GM12878 (cell line): ENCODE measurements around the gene SSBP2. TPM values are rescaled to one million over a fixed set of nuclear protein-coding genes. Genes with fewer than 3 reads are reported as not detected.

ENCODE experiments used
- ATAC-seq: fragments of 200-7000 bp; cut with Tn5 transposase; 3 replicates; pipeline ENCODE4 v1.9.1; 2020; ENCODE audit warnings: mild to moderate bottlenecking, moderate library complexity
- BruUV-seq: library from RNA; stranded (reverse); fragments of 400-500 nt; replicated peaks from 2 replicates; lab custom pipeline; 2021; lab: Mats Ljungman, UMichigan
- CTCF ChIA-PET: fragments of 300-600 bp; sonication (Branson Sonifier 250); formaldehyde crosslinking; extraction: SDS; loops from one replicate; lab custom pipeline; 2021; ENCODE audit warnings: inconsistent platforms; lab: Yijun Ruan, JAX
- POLR2A ChIA-PET: fragments of 350-600 bp; formaldehyde crosslinking; extraction: SDS; loops from one replicate; lab custom pipeline; 2021; ENCODE audit warnings: inconsistent platforms; lab: Charles Lee
- RAD21 ChIA-PET: fragments of 300-600 bp; sonication (Branson Sonifier 250); formaldehyde crosslinking; loops from one replicate; lab custom pipeline; 2023; ENCODE audit warnings: antibody characterized with exemption; ENCODE audit not compliant: unreplicated experiment; lab: Charles Lee
- SMC1A ChIA-PET: fragments of 300-600 bp; sonication (Branson Sonifier 250); formaldehyde crosslinking; loops from one replicate; lab custom pipeline; 2023; ENCODE audit not compliant: unreplicated experiment, uncharacterized antibody; lab: Charles Lee
- DNase-seq: peaks from one replicate; pipeline ENCODE4 v3.0.0-alpha.2; 2011; ENCODE audit warnings: low read depth, low spot score
- FAIRE-seq: peaks from 3 replicates; lab custom pipeline; 2011; peaks lifted over from hg19 to GRCh38; lab: Jason Lieb, UNC
- H2AFZ ChIP-seq: 2 replicates; pipeline ENCODE4 v1.6.0; 2011; ENCODE audit warnings: low read depth, low read length, control low read depth; ENCODE audit not compliant: control insufficient read depth
- H3K27ac ChIP-seq: 2 replicates; pipeline ENCODE4 v1.5.1; 2011; ENCODE audit warnings: control low read depth; ENCODE audit not compliant: control insufficient read depth, insufficient read depth
- H3K27me3 ChIP-seq, 2 experiments: replicated peaks in 1 of 2; 2 replicates each; pipeline versions ENCODE4 v1.6.0 to v1.6.1; 2011; ENCODE audit warnings: low read length in 1 of 2; ENCODE audit not compliant: control insufficient read depth in 2 of 2, insufficient read depth in 2 of 2
- H3K36me3 ChIP-seq, 2 experiments: 2 replicates each; pipeline ENCODE4 v1.5.1; 2011; ENCODE audit warnings: low read length in 1 of 2; ENCODE audit not compliant: control insufficient read depth in 2 of 2, insufficient read depth in 2 of 2
- H3K4me1 ChIP-seq: 2 replicates; pipeline ENCODE4 v1.6.1; 2011; ENCODE audit warnings: mild to moderate bottlenecking, low read length, moderate library complexity, mixed read lengths; ENCODE audit not compliant: control insufficient read depth, insufficient read depth
- H3K4me2 ChIP-seq: 2 replicates; pipeline ENCODE4 v1.6.0; 2011; ENCODE audit warnings: control low read depth; ENCODE audit not compliant: control insufficient read depth, insufficient read depth
- H3K4me3 ChIP-seq: fragments of 200-600 bp; sonication (generic); 2 replicates; pipeline ENCODE4 v1.5.1; 2016
- H3K79me2 ChIP-seq: 2 replicates; pipeline ENCODE4 v1.6.0; 2011; ENCODE audit warnings: low read length; ENCODE audit not compliant: control insufficient read depth, insufficient read depth
- H3K9ac ChIP-seq: 2 replicates; pipeline ENCODE4 v1.8.0; 2011; ENCODE audit warnings: low read length, control low read depth, mixed read lengths; ENCODE audit not compliant: control insufficient read depth, insufficient read depth
- H3K9me3 ChIP-seq: replicated peaks from 3 replicates; pipeline ENCODE4 v1.5.1; 2011; ENCODE audit warnings: mild to moderate bottlenecking, low read length; ENCODE audit not compliant: control insufficient read depth, insufficient read depth
- H4K20me1 ChIP-seq: 2 replicates; pipeline ENCODE4 v1.6.0; 2011; ENCODE audit not compliant: control insufficient read depth, insufficient read depth
- EED ChIP-seq: sonication (generic); IDR thresholded peaks from 2 replicates; pipeline ENCODE4 v1.6.1; 2016; ENCODE audit warnings: antibody characterized with exemption, low read depth
- FOXM1 ChIP-seq: IDR thresholded peaks from 2 replicates; pipeline ENCODE4 v1.6.1; 2012; ENCODE audit warnings: low read depth, mild to moderate bottlenecking, inconsistent platforms, low read length, moderate library complexity
- GATAD2B ChIP-seq: fragments of 450-650 bp; conservative IDR thresholded peaks from 2 replicates; pipeline ENCODE4 v1.6.1; 2017; ENCODE audit warnings: low read depth, mild to moderate bottlenecking, moderate library complexity
- NR2F1 ChIP-seq: fragments of 450-650 bp; conservative IDR thresholded peaks from 2 replicates; pipeline ENCODE4 v1.6.1; 2017; ENCODE audit warnings: mild to moderate bottlenecking
- POLR2AphosphoS2 ChIP-seq: IDR thresholded peaks from 2 replicates; pipeline ENCODE4 v1.6.1; 2011; ENCODE audit warnings: low read depth, mild to moderate bottlenecking, low read length, improper control_type of control experiment, moderate library complexity
- WRNIP1 ChIP-seq: IDR thresholded peaks from 2 replicates; pipeline ENCODE4 v1.6.1; 2011; ENCODE audit warnings: low read depth, low read length, improper control_type of control experiment, borderline replicate concordance
- WGBS: methylation state at CpG from one replicate; pipeline ENCODE4 v1.1.6; 2016; ENCODE audit warnings: low lambda C conversion rate; ENCODE audit not compliant: insufficient replicate concordance, insufficient coverage; ENCODE audit errors: missing lambda C conversion rate; 5-methylcytosine and 5-hydroxymethylcytosine counted together
- in situ Hi-C: fragments of 300-500 bp; cut with MboI; formaldehyde crosslinking; loops from 9 replicates; pipeline ENCODE4 v1.14.3; 2018; ENCODE audit warnings: mixed read lengths
- intact Hi-C: fragments of 100-400 bp; cut with micrococcal nuclease; formaldehyde crosslinking; loops from one replicate; pipeline ENCODE4 v1.14.2; 2022; ENCODE audit not compliant: unreplicated experiment
- polyA plus RNA-seq, 11 experiments: library from polyadenylated mRNA; depleted of rRNA in 4 of 11; unstranded in 6 of 11; stranded (reverse) in 5 of 11; fragments of >200 nt; fragmentation: Nextera tagmentation in 4 of 11; fragmentation: Illumina TruSeq in 1 of 11; extraction: Ambion mirVana in 4 of 11; extraction: Trizol in 1 of 11; gene quantifications; 1 replicate in 1 of 11; 2 replicates in 10 of 11; pipeline versions ENCODE4 v1.2.1 to v1.2.3, GENCODE V29; 2011 to 2016; ENCODE audit warnings: inconsistent platforms in 2 of 11, missing spikeins in 2 of 11, low read depth in 1 of 11
- total RNA-seq, 4 experiments: library from RNA; depleted of rRNA in 3 of 4; stranded (reverse); fragments of >200 nt in 3 of 4; fragmentation: Illumina TruSeq in 1 of 4; extraction: Trizol in 1 of 4; gene quantifications; 2 replicates each; pipeline versions ENCODE4 v1.2.1 to v1.2.3, GENCODE V29; 2013 to 2021
- TF ChIP-seq, protein P1 (sequence below): fragments of 450-650 bp; IDR thresholded peaks from 2 replicates; pipeline ENCODE4 v1.6.1; 2017; ENCODE audit warnings: low read depth, mild to moderate bottlenecking, moderate library complexity

SSBP2 gene
- total and polyA plus RNA-seq, 10 of the 15 experiments (the other 5 are each of a cell fraction or from before 2014, with no cell fraction given): 52.2 to 132 (median 110) TPM

DNA sequence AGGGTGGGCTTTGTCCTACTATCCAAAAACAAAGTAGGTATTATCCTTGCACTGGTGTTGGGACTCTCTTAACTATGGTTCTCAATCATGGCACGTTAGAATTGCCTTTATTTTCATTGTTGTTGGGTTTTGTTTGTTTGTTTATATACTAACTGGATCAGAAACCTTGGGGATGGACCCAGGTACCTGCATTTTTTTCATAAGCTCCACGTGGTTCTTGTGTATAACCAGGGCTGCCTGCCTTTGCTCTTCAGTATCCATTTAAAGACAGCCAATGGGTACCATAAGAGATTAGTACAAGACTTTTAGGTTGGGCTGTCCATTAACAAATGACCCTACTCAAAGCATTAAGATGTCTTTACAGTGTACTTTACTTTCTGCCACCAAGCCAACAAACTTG, 2.5 kb upstream of the SSBP2 start:
- DNase-seq: no peak
- ChIA-PET SMC1A (interaction anchor here (0.7 to 6.7 kb wide), 4 partner anchors 8 to 327 kb away, joined by 3 to 56 read pairs (median 4); no protein-coding TSS in a partner anchor), CTCF (interaction anchor here (1.2 to 2.8 kb wide), 4 partner anchors 25 to 412 kb away, joined by 3 to 7 read pairs (median 4); no protein-coding TSS in a partner anchor), POLR2A (no interaction called here), RAD21 (interaction anchor here (5.8 kb wide), 1 partner anchor 99 kb away, joined by 79 read pairs; no protein-coding TSS in a partner anchor)
- Histone ChIP-seq H3K9ac (no peak overlapping the region), H3K27me3 (no peaks in the 10 kb centered on the region), H3K79me2 (peaks cover 19% of the 10 kb centered on the region), H3K4me3 (no peak overlapping the region), H4K20me1 (no peaks in the 10 kb centered on the region), H3K4me2 (no peak overlapping the region), H3K9me3 (no peaks in the 10 kb centered on the region), H2AFZ (no peak overlapping the region), H3K4me1 (peaks cover 3% of the 10 kb centered on the region; the same call in 1 of the 2 replicates), H3K36me3 (no peaks in the 10 kb centered on the region), H3K27ac (no peak overlapping the region)
- no peak for TF ChIP-seq WRNIP1
- TF ChIP-seq POLR2AphosphoS2: no peak
- TF ChIP-seq GATAD2B: no peak
- TF ChIP-seq EED: no peak
- TF ChIP-seq, protein P1, sequence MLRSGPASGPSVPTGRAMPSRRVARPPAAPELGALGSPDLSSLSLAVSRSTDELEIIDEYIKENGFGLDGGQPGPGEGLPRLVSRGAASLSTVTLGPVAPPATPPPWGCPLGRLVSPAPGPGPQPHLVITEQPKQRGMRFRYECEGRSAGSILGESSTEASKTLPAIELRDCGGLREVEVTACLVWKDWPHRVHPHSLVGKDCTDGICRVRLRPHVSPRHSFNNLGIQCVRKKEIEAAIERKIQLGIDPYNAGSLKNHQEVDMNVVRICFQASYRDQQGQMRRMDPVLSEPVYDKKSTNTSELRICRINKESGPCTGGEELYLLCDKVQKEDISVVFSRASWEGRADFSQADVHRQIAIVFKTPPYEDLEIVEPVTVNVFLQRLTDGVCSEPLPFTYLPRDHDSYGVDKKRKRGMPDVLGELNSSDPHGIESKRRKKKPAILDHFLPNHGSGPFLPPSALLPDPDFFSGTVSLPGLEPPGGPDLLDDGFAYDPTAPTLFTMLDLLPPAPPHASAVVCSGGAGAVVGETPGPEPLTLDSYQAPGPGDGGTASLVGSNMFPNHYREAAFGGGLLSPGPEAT: no peak
- TF ChIP-seq FOXM1: no peak
- TF ChIP-seq NR2F1: no peak
- no peak for ATAC-seq
- BruUV-seq: no TSS peak
- in situ Hi-C loops (no loop called here), intact Hi-C loops (loop anchor here (10.0 kb wide), 1 partner anchor 329 kb away; no protein-coding TSS in a partner anchor)
- WGBS: 75% methylated on average over 2 of the region's 2 CpGs
- peak; percentile 44 for FAIRE-seq
